ENCODE results near the gene RAI1.

GRCh38 chr17:17801800-17802481 lies 120.7 kb downstream of the RAI1 start:
- TF ChIP-seq POLR2A (IDR thresholded peaks at IDR 0.05; ENCODE audit: low read depth, low read length) (no peak), POLR2AphosphoS5 (IDR thresholded peaks at IDR 0.05; ENCODE audit: low read depth, low read length) (no peak), TAF1 (IDR thresholded peaks at IDR 0.05; ENCODE audit: borderline replicate concordance, low read depth, low read length) (no peak)
